Measurements from ENCODE around the gene DGKB.

- no peak for TF ChIP-seq GATA2 (IDR thresholded peaks at IDR 0.05; ENCODE audit: low read depth, low read length)
- TF ChIP-seq GATA3 (IDR thresholded peaks at IDR 0.05; ENCODE audit: low read depth, low read length): no peak
Observed at GRCh38 chr7:14817829-14818614, 84.5 kb downstream of the DGKB start.
